ENCODE data around the gene ASB8. TPM values are rescaled to one million over a fixed set of nuclear protein-coding genes. Genes with fewer than 3 reads are reported as not detected.

Gene ASB8
- total RNA-seq, 4 donors from 2014 or later, result 32.1 to 40.9 (median 36.2) TPM

DNA sequence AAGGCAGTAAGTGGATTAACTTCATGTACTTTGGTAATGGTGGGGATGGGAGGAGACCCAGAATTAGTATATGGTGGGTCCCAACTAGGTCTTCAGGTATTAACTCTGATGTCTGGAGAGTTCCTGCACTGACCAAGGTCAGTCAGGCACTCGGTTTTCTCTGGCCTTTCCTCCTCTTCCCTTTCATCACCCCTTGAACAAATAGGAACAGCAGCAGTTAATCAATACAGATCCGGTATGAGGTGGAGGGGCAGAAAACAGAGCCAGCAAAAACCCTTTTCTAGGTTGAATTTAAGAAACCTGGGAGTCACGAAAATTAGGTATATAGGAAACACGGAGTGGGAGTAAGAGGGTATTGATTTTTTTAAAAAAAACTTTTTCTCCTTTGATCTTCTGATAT, 34.1 kb downstream of the ASB8 start:
- no peak for DNase-seq (ENCODE audit: extremely low spot score)
- WGBS, result 80% methylated on average over 4 of the region's 4 CpGs
- Histone ChIP-seq H3K27me3 (no peaks in the 10 kb centered on the region), H3K4me1 (peaks cover 25 to 48% (median 30%) of the 10 kb centered on the region in 4 donors), H3K27ac (replicated peaks in 1 of 4) (no peak overlapping the region), H3K4me3 (no peak overlapping the region), H3K9me3 (no peaks in the 10 kb centered on the region), H3K36me3 (peaks cover 0 to 54% (median 27%) of the 10 kb centered on the region in 4 donors)
- TF ChIP-seq EP300 (IDR thresholded peaks at IDR 0.05) (no peak), CTCF (IDR thresholded peaks at IDR 0.05) (no peak), POLR2AphosphoS5 (IDR thresholded peaks at IDR 0.05) (no peak), POLR2A (IDR thresholded peaks at IDR 0.05; ENCODE audit: low read depth) (no peak)
- intact Hi-C loops (cut with DNase I), result no loop called here

- no peak for DNase-seq (ENCODE audit: extremely low spot score)
- H3K4me3 ChIP-seq, result no peak overlapping the region
- TF ChIP-seq EP300 (IDR thresholded peaks at IDR 0.05) (no peak), POLR2AphosphoS5 (IDR thresholded peaks at IDR 0.05) (no peak), POLR2A (IDR thresholded peaks at IDR 0.05; ENCODE audit: low read depth) (no peak), CTCF (IDR thresholded peaks at IDR 0.05) (no peak)
- H3K36me3 ChIP-seq, result peaks cover 0 to 47% (median 19%) of the 10 kb centered on the region in 4 donors
- H3K9me3 ChIP-seq, result no peaks in the 10 kb centered on the region
- 97% methylated on average over 2 of the region's 2 CpGs for WGBS
- no peak overlapping the region for H3K27ac ChIP-seq (replicated peaks in 1 of 4)
- peaks cover 19 to 48% (median 30%) of the 10 kb centered on the region in 4 donors for H3K4me1 ChIP-seq
- intact Hi-C loops (cut with DNase I), result no loop called here
- H3K27me3 ChIP-seq, result no peaks in the 10 kb centered on the region
Measured at GRCh38 chr12:48122065-48122834, 35.1 kb downstream of the ASB8 start.

GRCh38 chr12:48121522-48121921, 35.8 kb downstream of the ASB8 start:
- H3K36me3 ChIP-seq, result peaks cover 0 to 40% (median 15%) of the 10 kb centered on the region in 4 donors
- no peak overlapping the region for H3K4me3 ChIP-seq
- WGBS, result 100% methylated on average over 1 of the region's 1 CpG
- H3K27me3 ChIP-seq, result no peaks in the 10 kb centered on the region
- no peaks in the 10 kb centered on the region for H3K9me3 ChIP-seq
- no peak for DNase-seq (ENCODE audit: extremely low spot score)
- H3K27ac ChIP-seq (replicated peaks in 1 of 4), result no peak overlapping the region
- TF ChIP-seq EP300 (IDR thresholded peaks at IDR 0.05), result no peak
- TF ChIP-seq POLR2AphosphoS5 (IDR thresholded peaks at IDR 0.05), result no peak
- TF ChIP-seq POLR2A (IDR thresholded peaks at IDR 0.05; ENCODE audit: low read depth), result no peak
- no peak for TF ChIP-seq CTCF (IDR thresholded peaks at IDR 0.05)
- intact Hi-C loops (cut with DNase I), result no loop called here
- peaks cover 11 to 43% (median 30%) of the 10 kb centered on the region in 4 donors for H3K4me1 ChIP-seq

DNA sequence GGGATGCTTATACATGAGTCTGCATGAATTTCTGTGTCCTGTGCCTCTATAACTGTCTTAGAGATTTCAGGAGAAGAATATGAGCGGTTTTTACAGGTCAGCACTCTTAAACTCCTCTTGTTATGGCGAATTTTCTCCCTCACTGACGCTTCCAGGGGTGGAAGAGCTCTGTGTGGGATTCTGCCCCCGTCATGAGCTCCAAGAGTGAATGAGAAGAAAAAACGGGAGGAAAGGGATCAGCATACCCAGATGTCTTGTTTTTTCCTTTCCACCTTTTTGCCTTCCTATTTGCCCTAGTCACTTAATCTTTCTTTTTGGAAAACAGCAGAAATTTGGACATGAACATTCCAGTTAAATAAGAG, 37.5 kb downstream of the ASB8 start:
- no peaks in the 10 kb centered on the region for H3K27me3 ChIP-seq
- H3K27ac ChIP-seq (replicated peaks in 1 of 4), result peak overlapping the region; percentile 74 to 77 (median 76)
- peak overlapping the region; percentile 59 to 84 (median 76) for H3K4me3 ChIP-seq
- 6% methylated on average over 5 of the region's 5 CpGs for WGBS
- peaks cover 0 to 24% (median 7%) of the 10 kb centered on the region in 4 donors for H3K36me3 ChIP-seq
- no peak for DNase-seq (ENCODE audit: extremely low spot score)
- H3K9me3 ChIP-seq, result no peaks in the 10 kb centered on the region
- intact Hi-C loops (cut with DNase I), result loop anchor here (1.0 kb wide), 1 partner anchor 14 kb away; the partner anchor contains the start of gene SENP1
- no peak for TF ChIP-seq EP300 (IDR thresholded peaks at IDR 0.05)
- no peak for TF ChIP-seq CTCF (IDR thresholded peaks at IDR 0.05)
- TF ChIP-seq POLR2AphosphoS5 (IDR thresholded peaks at IDR 0.05), result no peak
- no peak for TF ChIP-seq POLR2A (IDR thresholded peaks at IDR 0.05; ENCODE audit: low read depth)
- peaks cover 10 to 35% (median 27%) of the 10 kb centered on the region in 4 donors for H3K4me1 ChIP-seq

Data from esophagus muscularis mucosa (tissue), 4 donors.